Small intestine (tissue), 7 donors: Measurements from ENCODE around the gene C11orf91. TPM values are rescaled to one million over a fixed set of nuclear protein-coding genes. Genes with fewer than 3 reads are reported as not detected.
"Not testable (repeated sequence)": the region's sequence is repeated elsewhere in the genome, so short reads cannot be mapped to it uniquely, and the experiment has no call there.

Experiments
- DNase-seq, 2 donors: peaks; one replicate each; pipeline versions ENCODE4 v3.0.0 to v3.0.0-alpha.2; 2013
- FAIRE-seq: peaks from 2 replicates; lab custom pipeline; 2012; peaks lifted over from hg19 to GRCh38; lab: Jason Lieb, UNC
- H3K27ac ChIP-seq, 3 donors: one replicate each; pipeline ENCODE4 v1.5.1; 2013; ENCODE audit warnings: low read length in 2 of 3, mild to moderate bottlenecking in 2 of 3, control low read depth in 1 of 3, inconsistent platforms in 1 of 3, low read depth in 1 of 3, moderate library complexity in 1 of 3
- H3K27me3 ChIP-seq, 3 donors: one replicate each; pipeline ENCODE4 v1.6.1; 2013; ENCODE audit warnings: low read length in 3 of 3, inconsistent platforms in 1 of 3; ENCODE audit not compliant: control insufficient read depth in 3 of 3, insufficient read depth in 3 of 3
- H3K36me3 ChIP-seq, 3 donors: one replicate each; pipeline ENCODE4 v1.6.1; 2013; ENCODE audit warnings: low read length in 3 of 3, inconsistent platforms in 1 of 3, low read depth in 1 of 3, mild to moderate bottlenecking in 1 of 3, moderate library complexity in 1 of 3; ENCODE audit not compliant: control insufficient read depth in 3 of 3, insufficient read depth in 2 of 3
- H3K4me1 ChIP-seq, 3 donors: one replicate each; pipeline ENCODE4 v1.6.1; 2013; ENCODE audit warnings: low read length in 2 of 3, inconsistent platforms in 1 of 3, low read depth in 1 of 3, mild to moderate bottlenecking in 1 of 3, moderate library complexity in 1 of 3; ENCODE audit not compliant: control insufficient read depth in 3 of 3, insufficient read depth in 2 of 3
- H3K4me3 ChIP-seq, 3 donors: one replicate each; pipeline ENCODE4 v1.5.1; 2013; ENCODE audit warnings: low read length in 3 of 3, control low read depth in 1 of 3, inconsistent platforms in 1 of 3, low read depth in 1 of 3, mild to moderate bottlenecking in 1 of 3, moderate library complexity in 1 of 3
- H3K9me3 ChIP-seq, 2 donors: one replicate each; pipeline ENCODE4 v1.6.1; 2013; ENCODE audit warnings: low read depth in 1 of 2, low read length in 1 of 2; ENCODE audit not compliant: control insufficient read depth in 2 of 2, insufficient read depth in 1 of 2
- WGBS, 3 donors: extraction: QIAGEN DNeasy Blood & Tissue Kit; methylation state at CpG; one replicate each; pipeline ENCODE4 v1.1.7; 2013; 5-methylcytosine and 5-hydroxymethylcytosine counted together
- polyA plus RNA-seq, 4 donors: library from polyadenylated mRNA; stranded (reverse) in 3 of 4; unstranded in 1 of 4; fragments of 200-250 nt in 3 of 4; fragments of 120-200 nt in 1 of 4; gene quantifications; one replicate each; pipeline versions ENCODE4 v1.2.1 to v1.2.3, GENCODE V29; 2013
- donor health status: healthy with polysubstance abuse.
- donor health status: control.
- donor health status: control.
- donor health status: Bipolar disorder and iron deficiency.
- donor health status: healthy.

Gene C11orf91
- polyA plus RNA-seq, 4 donors = not detected

DNA sequence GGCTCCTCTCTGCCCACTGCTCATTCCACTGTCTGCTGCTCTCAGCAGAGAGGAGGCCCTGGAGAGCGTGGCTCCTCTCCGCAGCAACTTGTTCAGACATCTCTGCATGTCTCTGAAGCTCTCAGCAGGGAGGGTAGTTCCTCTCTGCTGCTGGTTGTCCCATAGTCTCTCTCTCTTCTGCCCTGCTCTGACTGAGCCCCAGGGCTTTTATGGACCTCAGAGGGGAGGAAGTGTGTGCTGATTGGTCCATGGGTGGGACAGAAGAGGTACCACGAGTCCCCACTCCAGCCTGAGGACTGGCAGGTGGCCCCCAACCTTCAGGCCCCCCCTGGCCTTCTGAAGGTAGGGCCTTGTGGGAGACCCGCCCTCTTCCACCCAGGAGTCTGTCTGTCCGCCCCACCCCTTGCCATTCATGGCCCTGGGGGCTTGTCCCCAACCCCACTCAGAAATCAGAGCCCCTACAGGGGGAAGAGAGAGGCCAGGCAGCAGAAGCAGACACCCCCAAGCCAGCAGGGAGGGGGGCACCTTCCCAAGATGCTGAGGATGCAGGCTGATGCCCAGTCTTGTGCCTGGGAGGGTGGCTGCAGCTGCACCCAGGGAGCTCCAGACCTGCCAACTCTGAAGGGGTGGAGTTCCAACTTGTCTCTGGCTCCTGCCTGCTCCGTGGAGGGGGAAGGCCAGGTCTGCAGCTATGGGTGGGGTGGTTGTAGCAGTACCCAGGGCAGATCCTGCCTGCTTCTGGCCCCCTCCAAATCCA is 35.1 kb downstream of the C11orf91 start:
- H3K4me1 ChIP-seq = no peaks in the 10 kb centered on the region
- no peak for FAIRE-seq
- no peaks in the 10 kb centered on the region for H3K36me3 ChIP-seq
- no peaks in the 10 kb centered on the region for H3K9me3 ChIP-seq
- no peaks in the 10 kb centered on the region for H3K27me3 ChIP-seq
- DNase-seq = no peak
- H3K4me3 ChIP-seq = no peak overlapping the region
- no peak overlapping the region for H3K27ac ChIP-seq
- WGBS, 3 donors = 67 to 76% (median 69%) methylated on average over 6 of the region's 6 CpGs

DNA sequence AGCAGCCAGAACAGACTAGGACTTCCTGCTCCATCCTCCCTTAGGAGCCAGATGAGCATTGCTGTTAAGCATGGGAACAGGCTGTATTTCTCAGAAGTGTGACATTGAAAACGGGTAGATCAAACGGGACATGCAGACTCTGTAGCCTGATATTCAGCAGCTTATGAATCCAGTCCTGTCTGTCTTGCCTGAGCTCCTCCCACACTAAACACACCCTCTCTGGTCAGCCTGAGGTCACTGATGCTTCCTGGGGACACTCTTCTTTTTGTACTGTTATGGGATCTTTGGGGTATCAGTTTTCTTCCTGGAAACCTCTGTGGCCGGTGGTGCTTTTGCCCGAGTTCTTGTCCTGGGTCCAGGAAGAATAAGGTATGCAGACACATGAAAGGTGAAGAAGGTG is 35.8 kb downstream of the C11orf91 start:
- Histone ChIP-seq H3K36me3 (no peaks in the 10 kb centered on the region), H3K4me3 (no peak overlapping the region), H3K4me1 (no peaks in the 10 kb centered on the region), H3K27me3 (no peaks in the 10 kb centered on the region), H3K9me3 (no peaks in the 10 kb centered on the region), H3K27ac (no peak overlapping the region)
- DNase-seq (no peak), FAIRE-seq (no peak)
- 79 to 91% (median 81%) methylated on average over 4 of the region's 4 CpGs for WGBS, 3 donors

DNA sequence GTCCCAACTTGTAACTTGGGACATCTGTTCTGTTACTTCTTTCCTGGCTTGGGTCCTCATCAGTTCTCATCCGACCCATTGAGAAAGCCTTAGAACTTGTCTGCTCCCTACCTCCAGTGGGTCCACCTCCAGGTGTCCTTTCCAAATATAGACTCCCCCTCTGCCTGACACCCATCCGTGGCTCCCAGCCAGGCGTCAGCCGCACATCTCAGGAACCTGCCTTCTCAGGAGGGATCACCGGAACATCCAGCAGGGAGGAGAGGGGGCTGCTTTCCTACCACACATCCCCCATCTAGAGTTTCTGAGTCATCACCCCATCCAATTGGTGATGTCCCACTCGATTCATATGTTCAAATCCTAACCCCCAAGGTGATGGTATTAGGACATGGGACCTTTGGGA is 36.5 kb downstream of the C11orf91 start:
- H3K27me3 ChIP-seq = no peaks in the 10 kb centered on the region
- H3K9me3 ChIP-seq = no peaks in the 10 kb centered on the region
- no peak for DNase-seq
- H3K4me1 ChIP-seq = no peaks in the 10 kb centered on the region
- H3K4me3 ChIP-seq = no peak overlapping the region
- 89 to 92% (median 89%) methylated on average over 6 of the region's 6 CpGs for WGBS, 3 donors
- no peak overlapping the region for H3K27ac ChIP-seq
- no peak for FAIRE-seq
- H3K36me3 ChIP-seq = no peaks in the 10 kb centered on the region

DNA sequence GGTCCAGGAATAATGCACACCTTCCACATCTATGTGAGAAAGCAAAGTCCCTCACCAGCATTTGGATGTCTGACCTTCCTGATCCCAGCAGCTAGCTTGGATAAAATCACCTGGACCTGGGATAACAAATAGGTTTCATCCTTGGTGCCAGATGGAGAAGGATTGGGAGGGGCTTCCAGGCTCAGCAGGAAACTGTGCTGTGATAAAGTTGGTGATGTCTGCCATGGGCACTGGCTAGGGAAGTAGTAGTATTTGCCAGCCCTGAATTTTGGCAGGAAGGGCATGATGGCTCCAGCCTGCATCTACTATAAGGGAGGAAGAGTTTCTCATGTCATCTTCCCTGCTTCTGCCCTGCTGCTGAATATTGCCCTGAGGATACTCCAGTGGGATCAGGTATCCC is 37.5 kb downstream of the C11orf91 start:
- H3K27me3 ChIP-seq = no peaks in the 10 kb centered on the region
- FAIRE-seq = no peak

DNA sequence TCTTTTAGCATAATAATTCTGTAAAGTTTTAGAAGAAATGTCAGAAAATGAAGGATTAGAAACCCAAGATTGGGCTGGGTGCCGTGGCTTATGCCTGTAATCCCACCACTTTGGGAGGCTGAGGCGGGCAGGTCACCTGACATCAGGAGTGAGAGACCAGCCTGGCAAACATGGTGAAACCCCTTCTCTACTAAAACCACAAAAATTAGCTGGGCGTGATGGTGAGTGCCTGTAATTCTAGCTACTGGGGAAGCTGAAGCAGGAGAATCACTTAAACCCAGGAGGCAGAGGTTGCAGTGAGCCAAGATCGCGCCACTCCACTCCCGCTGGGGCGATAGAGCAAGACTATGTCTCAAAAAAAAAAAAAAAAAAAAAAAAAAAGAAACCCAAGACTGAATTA is 39.1 kb downstream of the C11orf91 start:
- not testable (repeated sequence) for H3K4me3 ChIP-seq

More for the DNA sequence above, 37.5 kb downstream of the C11orf91 start:
- Histone ChIP-seq H3K4me1 (no peaks in the 10 kb centered on the region), H3K9me3 (no peaks in the 10 kb centered on the region), H3K4me3 (no peak overlapping the region), H3K36me3 (no peaks in the 10 kb centered on the region), H3K27ac (no peak overlapping the region)
- DNase-seq = no peak

DNA sequence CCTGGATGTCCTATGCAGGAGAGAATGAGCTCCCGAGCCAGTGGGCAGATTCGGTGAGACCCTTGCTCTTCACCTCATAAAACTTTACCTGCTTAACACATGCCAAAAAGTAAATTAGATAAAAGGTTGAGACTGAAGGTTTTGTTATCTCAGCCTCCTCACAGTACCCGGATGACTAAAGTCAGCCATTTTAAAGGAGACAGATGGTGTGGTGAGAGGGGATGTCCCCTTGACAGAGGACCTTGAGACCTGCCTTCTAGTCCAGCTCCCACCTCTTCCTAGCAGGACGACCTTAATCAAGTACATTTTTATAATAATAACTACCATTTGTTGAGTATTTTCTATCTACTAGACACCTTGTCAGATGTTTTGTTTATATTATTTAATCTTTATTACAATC is 39.7 kb downstream of the C11orf91 start:
- DNase-seq = no peak
- Histone ChIP-seq H3K27me3 (peaks cover 0 to 3% (median 0%) of the 10 kb centered on the region in 3 donors), H3K4me1 (no peaks in the 10 kb centered on the region), H3K4me3 (no peak overlapping the region), H3K27ac (no peak overlapping the region), H3K36me3 (no peaks in the 10 kb centered on the region), H3K9me3 (no peaks in the 10 kb centered on the region)
- 85 to 91% (median 87%) methylated on average over 4 of the region's 4 CpGs for WGBS, 3 donors
- FAIRE-seq = no peak

More for the DNA sequence above, 39.1 kb downstream of the C11orf91 start:
- H3K4me1 ChIP-seq, DNase-seq, H3K36me3 ChIP-seq, H3K27ac ChIP-seq, H3K9me3 ChIP-seq, H3K27me3 ChIP-seq, FAIRE-seq: not testable (repeated sequence)
- WGBS, 3 donors = 88 to 95% (median 92%) methylated on average over 7 of the region's 7 CpGs

DNA sequence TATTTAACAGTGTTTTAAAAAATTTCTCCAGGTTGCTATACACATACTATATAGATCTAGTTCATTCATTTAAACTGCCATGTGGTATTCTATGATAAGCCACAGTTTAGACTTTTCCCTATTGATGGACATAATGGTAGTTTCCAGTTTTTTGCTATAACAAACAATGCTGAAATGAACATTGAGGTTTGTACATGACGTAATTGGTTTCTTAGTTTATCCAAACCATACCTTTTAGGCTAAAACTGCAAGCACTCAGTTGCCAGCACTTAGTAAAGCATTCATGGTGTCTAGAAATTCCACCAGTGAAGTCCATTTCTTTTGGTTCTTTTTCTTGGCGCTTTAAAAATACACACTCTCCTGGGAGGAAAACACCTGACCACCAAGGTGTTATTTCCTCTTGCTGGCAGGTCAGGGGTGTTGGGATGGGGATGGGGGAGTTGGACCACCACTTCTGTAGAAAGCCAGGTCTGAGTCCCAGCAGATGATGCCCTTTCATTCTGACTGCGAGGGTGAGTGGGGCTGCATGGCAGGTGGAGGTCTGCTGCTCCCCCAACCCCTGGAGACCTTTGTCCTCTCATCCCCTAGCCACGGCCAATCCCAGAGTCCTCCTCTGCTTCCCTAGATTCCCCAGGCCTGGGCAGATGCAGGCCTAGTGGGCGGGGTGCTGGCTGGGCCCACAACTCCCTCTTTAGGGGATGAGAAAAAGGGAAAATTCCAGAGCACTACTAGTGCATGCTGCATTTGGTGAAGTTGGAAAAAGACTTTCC is 41.1 kb downstream of the C11orf91 start:
- H3K36me3 ChIP-seq = no peaks in the 10 kb centered on the region
- no peaks in the 10 kb centered on the region for H3K4me1 ChIP-seq
- H3K27me3 ChIP-seq = peaks cover 0 to 3% (median 0%) of the 10 kb centered on the region in 3 donors
- WGBS, 3 donors = 70 to 85% (median 74%) methylated on average over 5 of the region's 5 CpGs
- H3K9me3 ChIP-seq = no peaks in the 10 kb centered on the region
- no peak overlapping the region for H3K27ac ChIP-seq
- FAIRE-seq = no peak
- no peak overlapping the region for H3K4me3 ChIP-seq
- DNase-seq = no peak

DNA sequence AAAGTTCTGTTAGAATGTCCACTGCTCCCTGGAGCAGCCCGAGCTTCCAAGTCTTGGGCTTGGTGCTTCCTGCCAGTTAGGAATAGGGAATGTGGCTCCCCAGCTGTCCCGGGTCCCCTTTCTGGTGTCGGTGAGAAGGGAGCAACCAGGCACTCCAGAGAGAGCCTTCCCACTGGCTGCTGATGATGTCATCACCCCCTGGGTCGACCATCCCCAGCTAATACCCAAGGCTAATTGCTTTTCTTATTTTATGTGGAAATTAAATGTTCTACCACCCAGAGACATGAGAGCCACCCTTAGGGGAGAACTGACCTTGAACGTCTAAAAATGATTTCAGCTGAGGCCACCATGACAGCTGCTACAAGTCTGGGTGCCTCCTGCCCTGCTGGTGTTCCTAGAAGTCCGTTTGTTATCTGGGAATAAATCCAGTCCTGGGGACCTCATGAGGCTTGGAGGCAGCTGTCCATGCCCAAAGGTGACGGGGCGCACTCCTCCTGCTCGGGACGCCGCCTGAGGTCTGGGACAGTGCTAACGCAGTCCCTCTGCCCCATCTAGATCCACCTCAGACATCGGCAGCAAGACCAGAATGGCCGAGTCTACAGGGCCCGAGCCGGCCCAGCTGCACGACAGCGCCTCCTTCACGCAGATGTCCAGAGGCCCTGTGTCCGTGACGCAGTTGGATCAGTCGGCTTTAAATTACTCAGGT is 42.3 kb downstream of the C11orf91 start:
- WGBS, 3 donors = 83 to 85% (median 85%) methylated on average over 22 of the region's 22 CpGs
- DNase-seq (no peak), FAIRE-seq (no peak)
- Histone ChIP-seq H3K36me3 (no peaks in the 10 kb centered on the region), H3K4me3 (no peak overlapping the region), H3K27me3 (peaks cover 0 to 3% (median 0%) of the 10 kb centered on the region in 3 donors), H3K27ac (no peak overlapping the region), H3K9me3 (no peaks in the 10 kb centered on the region), H3K4me1 (no peaks in the 10 kb centered on the region)
